ENCODE results near the gene PHAF1. TPM values are rescaled to one million over a fixed set of nuclear protein-coding genes. Genes with fewer than 3 reads are reported as not detected.
A peak's percentile ranks its signal among the peaks of the same experiment; 100 is the strongest.

The PHAF1 gene
- total and polyA plus RNA-seq, 2 of the 13 experiments (the other 11 are each of a cell fraction or from before 2014, with no cell fraction given) = 48.3 to 174 TPM

DNA sequence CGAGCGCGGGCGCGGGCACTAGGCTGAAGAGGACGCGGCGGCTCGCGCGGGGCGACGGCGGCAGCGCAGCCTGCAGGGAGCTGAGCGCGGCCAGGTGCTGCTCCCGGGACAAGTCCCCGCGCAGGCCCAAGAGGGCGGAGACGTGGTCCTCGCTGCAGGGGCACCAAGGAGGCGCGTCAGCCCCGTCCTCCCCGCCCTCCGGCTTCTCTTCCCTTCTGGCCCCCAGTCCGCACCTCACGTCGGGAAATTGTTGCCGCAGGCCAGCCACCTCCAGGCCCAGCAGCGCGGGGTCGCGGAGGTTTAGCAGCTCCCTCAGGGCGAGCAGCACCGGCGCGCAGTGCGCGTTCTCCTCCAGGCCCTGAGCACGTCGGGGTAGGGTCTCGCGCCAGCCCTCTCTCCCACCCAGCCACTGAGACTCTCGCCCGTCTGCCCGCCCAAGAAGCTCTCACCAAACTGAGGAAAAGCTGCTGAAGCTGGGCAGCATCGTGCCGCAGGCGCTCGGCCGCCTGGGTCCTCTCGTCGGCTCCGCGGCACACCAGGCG lies 74.8 kb downstream of the PHAF1 start (continued):
- TF ChIP-seq, protein P1, sequence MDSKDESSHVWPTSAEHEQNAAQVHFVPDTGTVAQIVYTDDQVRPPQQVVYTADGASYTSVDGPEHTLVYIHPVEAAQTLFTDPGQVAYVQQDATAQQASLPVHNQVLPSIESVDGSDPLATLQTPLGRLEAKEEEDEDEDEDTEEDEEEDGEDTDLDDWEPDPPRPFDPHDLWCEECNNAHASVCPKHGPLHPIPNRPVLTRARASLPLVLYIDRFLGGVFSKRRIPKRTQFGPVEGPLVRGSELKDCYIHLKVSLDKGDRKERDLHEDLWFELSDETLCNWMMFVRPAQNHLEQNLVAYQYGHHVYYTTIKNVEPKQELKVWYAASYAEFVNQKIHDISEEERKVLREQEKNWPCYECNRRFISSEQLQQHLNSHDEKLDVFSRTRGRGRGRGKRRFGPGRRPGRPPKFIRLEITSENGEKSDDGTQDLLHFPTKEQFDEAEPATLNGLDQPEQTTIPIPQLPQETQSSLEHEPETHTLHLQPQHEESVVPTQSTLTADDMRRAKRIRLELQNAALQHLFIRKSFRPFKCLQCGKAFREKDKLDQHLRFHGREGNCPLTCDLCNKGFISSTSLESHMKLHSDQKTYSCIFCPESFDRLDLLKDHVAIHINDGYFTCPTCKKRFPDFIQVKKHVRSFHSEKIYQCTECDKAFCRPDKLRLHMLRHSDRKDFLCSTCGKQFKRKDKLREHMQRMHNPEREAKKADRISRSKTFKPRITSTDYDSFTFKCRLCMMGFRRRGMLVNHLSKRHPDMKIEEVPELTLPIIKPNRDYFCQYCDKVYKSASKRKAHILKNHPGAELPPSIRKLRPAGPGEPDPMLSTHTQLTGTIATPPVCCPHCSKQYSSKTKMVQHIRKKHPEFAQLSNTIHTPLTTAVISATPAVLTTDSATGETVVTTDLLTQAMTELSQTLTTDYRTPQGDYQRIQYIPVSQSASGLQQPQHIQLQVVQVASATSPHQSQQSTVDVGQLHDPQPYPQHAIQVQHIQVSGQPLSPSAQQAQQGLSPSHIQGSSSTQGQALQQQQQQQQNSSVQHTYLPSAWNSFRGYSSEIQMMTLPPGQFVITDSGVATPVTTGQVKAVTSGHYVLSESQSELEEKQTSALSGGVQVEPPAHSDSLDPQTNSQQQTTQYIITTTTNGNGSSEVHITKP (CRISPR knock-in tag; IDR thresholded peaks at IDR 0.05; ENCODE audit: low read depth) = no peak
- TF ChIP-seq ZNF563 (CRISPR knock-in tag; IDR thresholded peaks at IDR 0.05) = peak; percentile 32; the same call in 1 of the 2 replicates
- TF ChIP-seq, protein P2, sequence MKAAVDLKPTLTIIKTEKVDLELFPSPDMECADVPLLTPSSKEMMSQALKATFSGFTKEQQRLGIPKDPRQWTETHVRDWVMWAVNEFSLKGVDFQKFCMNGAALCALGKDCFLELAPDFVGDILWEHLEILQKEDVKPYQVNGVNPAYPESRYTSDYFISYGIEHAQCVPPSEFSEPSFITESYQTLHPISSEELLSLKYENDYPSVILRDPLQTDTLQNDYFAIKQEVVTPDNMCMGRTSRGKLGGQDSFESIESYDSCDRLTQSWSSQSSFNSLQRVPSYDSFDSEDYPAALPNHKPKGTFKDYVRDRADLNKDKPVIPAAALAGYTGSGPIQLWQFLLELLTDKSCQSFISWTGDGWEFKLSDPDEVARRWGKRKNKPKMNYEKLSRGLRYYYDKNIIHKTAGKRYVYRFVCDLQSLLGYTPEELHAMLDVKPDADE (CRISPR knock-in tag; IDR thresholded peaks at IDR 0.05) = no peak
- TF ChIP-seq HES4 (CRISPR knock-in tag; IDR thresholded peaks at IDR 0.05; ENCODE audit: borderline replicate concordance) = peak; percentile 86; the same call in 1 of the 2 replicates
- no peak for TF ChIP-seq ARID2 (CRISPR knock-in tag; IDR thresholded peaks at IDR 0.05; ENCODE audit: borderline replicate concordance)
- no peak for TF ChIP-seq DNMT3B (CRISPR knock-in tag; conservative IDR thresholded peaks at IDR 0.05)
- no peak for TF ChIP-seq FOXJ3 (CRISPR knock-in tag; IDR thresholded peaks at IDR 0.05; ENCODE audit: borderline replicate concordance)
- no peak for TF ChIP-seq ATF1 (CRISPR knock-in tag; IDR thresholded peaks at IDR 0.05)
- no peak for TF ChIP-seq ZNF781 (CRISPR knock-in tag; IDR thresholded peaks at IDR 0.05; ENCODE audit: borderline replicate concordance, not compliant biosample characterization)
- TF ChIP-seq, protein P3, sequence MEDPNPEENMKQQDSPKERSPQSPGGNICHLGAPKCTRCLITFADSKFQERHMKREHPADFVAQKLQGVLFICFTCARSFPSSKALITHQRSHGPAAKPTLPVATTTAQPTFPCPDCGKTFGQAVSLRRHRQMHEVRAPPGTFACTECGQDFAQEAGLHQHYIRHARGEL (CRISPR knock-in tag; IDR thresholded peaks at IDR 0.05) = no peak
- no peak for TF ChIP-seq ZMAT3 (CRISPR knock-in tag; conservative IDR thresholded peaks at IDR 0.05)
- TF ChIP-seq, protein P4, sequence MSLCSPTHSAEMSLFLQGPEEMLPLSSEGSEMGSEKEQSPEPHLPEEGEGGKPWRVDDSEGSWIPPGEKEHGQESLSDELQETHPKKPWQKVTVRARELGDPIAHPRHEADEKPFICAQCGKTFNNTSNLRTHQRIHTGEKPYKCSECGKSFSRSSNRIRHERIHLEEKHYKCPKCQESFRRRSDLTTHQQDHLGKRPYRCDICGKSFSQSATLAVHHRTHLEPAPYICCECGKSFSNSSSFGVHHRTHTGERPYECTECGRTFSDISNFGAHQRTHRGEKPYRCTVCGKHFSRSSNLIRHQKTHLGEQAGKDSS (CRISPR knock-in tag; IDR thresholded peaks at IDR 0.05; ENCODE audit: borderline replicate concordance, low read depth) = peak; percentile 3; the same call in 1 of the 2 replicates
- TF ChIP-seq NKX3-1 (CRISPR knock-in tag; IDR thresholded peaks at IDR 0.05) = no peak
- TF ChIP-seq RAD21 (CRISPR knock-in tag; IDR thresholded peaks at IDR 0.05) = 0 out of 2 replicates have a peak, but pooled peaks have one; percentile 10
- TF ChIP-seq, protein P5, sequence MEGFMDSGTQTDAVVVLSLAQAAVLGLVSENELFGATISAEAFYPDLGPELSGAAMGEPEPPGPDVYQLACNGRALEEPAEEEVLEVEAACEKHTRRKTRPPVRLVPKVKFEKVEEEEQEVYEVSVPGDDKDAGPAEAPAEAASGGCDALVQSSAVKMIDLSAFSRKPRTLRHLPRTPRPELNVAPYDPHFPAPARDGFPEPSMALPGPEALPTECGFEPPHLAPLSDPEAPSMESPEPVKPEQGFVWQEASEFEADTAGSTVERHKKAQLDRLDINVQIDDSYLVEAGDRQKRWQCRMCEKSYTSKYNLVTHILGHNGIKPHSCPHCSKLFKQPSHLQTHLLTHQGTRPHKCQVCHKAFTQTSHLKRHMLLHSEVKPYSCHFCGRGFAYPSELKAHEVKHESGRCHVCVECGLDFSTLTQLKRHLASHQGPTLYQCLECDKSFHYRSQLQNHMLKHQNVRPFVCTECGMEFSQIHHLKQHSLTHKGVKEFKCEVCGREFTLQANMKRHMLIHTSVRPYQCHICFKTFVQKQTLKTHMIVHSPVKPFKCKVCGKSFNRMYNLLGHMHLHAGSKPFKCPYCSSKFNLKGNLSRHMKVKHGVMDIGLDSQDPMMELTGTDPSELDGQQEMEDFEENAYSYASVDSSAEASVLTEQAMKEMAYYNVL (CRISPR knock-in tag; IDR thresholded peaks at IDR 0.05; ENCODE audit: borderline replicate concordance) = no peak
- no peak for TF ChIP-seq ZNF367 (CRISPR knock-in tag; IDR thresholded peaks at IDR 0.05; ENCODE audit: borderline replicate concordance)
- TF ChIP-seq ZNF782 (CRISPR knock-in tag; IDR thresholded peaks at IDR 0.05; ENCODE audit: borderline replicate concordance) = no peak
- no peak; the same call in 1 of the 2 replicates for TF ChIP-seq ZNF773 (CRISPR knock-in tag; IDR thresholded peaks at IDR 0.05; ENCODE audit: borderline replicate concordance)
- no peak for TF ChIP-seq RFXANK (CRISPR knock-in tag; IDR thresholded peaks at IDR 0.05)
- TF ChIP-seq ZNF160 (CRISPR knock-in tag; IDR thresholded peaks at IDR 0.05) = no peak
- TF ChIP-seq, protein P6, sequence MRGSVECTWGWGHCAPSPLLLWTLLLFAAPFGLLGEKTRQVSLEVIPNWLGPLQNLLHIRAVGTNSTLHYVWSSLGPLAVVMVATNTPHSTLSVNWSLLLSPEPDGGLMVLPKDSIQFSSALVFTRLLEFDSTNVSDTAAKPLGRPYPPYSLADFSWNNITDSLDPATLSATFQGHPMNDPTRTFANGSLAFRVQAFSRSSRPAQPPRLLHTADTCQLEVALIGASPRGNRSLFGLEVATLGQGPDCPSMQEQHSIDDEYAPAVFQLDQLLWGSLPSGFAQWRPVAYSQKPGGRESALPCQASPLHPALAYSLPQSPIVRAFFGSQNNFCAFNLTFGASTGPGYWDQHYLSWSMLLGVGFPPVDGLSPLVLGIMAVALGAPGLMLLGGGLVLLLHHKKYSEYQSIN (CRISPR knock-in tag; IDR thresholded peaks at IDR 0.05; ENCODE audit: borderline replicate concordance) = no peak

Measured in HepG2 (cell line).